Stimulated activated CD4-positive, alpha-beta T cell treated with anti-CD3 and anti-CD28 coated beads, TNF-alpha, amount 100 ng/mL, for 4 hours (primary cell): ENCODE results near the gene FFAR1.
"Not testable (repeated sequence)": the region's sequence is repeated elsewhere in the genome, so short reads cannot be mapped to it uniquely, and the experiment has no call there.

Source experiments
- DNase-seq, 3 experiments: peaks; one replicate each; pipeline ENCODE4 v3.0.0-alpha.2; 2020; ENCODE audit warnings: low read depth in 3 of 3

FFAR1 gene

GRCh38 chr19:35362261-35363000, 14.7 kb downstream of the FFAR1 start:
- no peak for DNase-seq

GRCh38 chr19:35363001-35363590, 15.4 kb downstream of the FFAR1 start:
- DNase-seq = no peak

GRCh38 chr19:35363711-35364425, 16.2 kb downstream of the FFAR1 start:
- no peak for DNase-seq

- DNase-seq = no peak
These were observed 17.6 kb downstream of the FFAR1 start for GRCh38 chr19:35365303-35365702.

GRCh38 chr19:35368378-35368777, 20.7 kb downstream of the FFAR1 start:
- no peak for DNase-seq

GRCh38 chr19:35369522-35369921, 21.8 kb downstream of the FFAR1 start:
- DNase-seq = no peak

GRCh38 chr19:35370722-35371121, 23.0 kb downstream of the FFAR1 start, which contains the start of gene GPR42:
TSS of gene GPR42 (plus strand) at chr19:35371068. CDS start at chr19:35371360, 292 bp downstream.
- no peak for DNase-seq

GRCh38 chr19:35373492-35373891, 25.8 kb downstream of the FFAR1 start:
- DNase-seq = no peak

GRCh38 chr19:35374031-35374430, 26.3 kb downstream of the FFAR1 start:
- DNase-seq = not testable (repeated sequence)

GRCh38 chr19:35375505-35376307, 28.0 kb downstream of the FFAR1 start:
- DNase-seq = no peak

GRCh38 chr19:35377656-35378055, 30.0 kb downstream of the FFAR1 start:
- no peak for DNase-seq

- DNase-seq = no peak
These were observed 30.7 kb downstream of the FFAR1 start for GRCh38 chr19:35378356-35378755.

GRCh38 chr19:35379545-35379944, 31.8 kb downstream of the FFAR1 start:
- not testable (repeated sequence) for DNase-seq

- no peak for DNase-seq
These were observed 32.3 kb downstream of the FFAR1 start for GRCh38 chr19:35379992-35380391.

- DNase-seq = no peak
These were observed 32.9 kb downstream of the FFAR1 start for GRCh38 chr19:35380450-35381124.

- no peak for DNase-seq
These were observed 33.6 kb downstream of the FFAR1 start for GRCh38 chr19:35381318-35381717.

- DNase-seq = no peak
These were observed 34.2 kb downstream of the FFAR1 start for GRCh38 chr19:35381926-35382325.

- no peak for DNase-seq
These were observed 35.8 kb downstream of the FFAR1 start for GRCh38 chr19:35383536-35383935.

GRCh38 chr19:35388277-35389054, 40.8 kb downstream of the FFAR1 start:
- DNase-seq = no peak

GRCh38 chr19:35389192-35389861, 41.6 kb downstream of the FFAR1 start:
- no peak for DNase-seq
